Measurements from ENCODE around the gene LHFPL3.
"Not testable (repeated sequence)": the region's sequence is repeated elsewhere in the genome, so short reads cannot be mapped to it uniquely, and the experiment has no call there.

Gene LHFPL3

DNA sequence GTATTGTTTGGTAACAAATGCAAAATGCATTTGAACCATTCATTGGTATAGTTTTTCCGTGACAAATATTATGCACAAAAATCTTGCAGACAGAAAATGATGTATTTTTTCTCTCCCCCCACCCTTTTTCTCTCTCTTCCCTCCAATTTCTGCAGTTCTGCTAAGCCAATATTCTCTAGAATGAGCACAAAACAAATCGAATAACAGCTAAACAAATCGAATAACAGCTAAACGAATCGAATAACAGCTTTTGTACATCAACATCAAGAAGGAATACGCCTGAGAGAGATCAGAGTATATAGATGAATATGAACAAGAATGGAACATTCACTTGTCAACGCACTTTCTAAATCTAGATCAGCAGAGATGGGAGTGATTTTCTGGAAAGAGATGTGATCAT, 577.6 kb downstream of the LHFPL3 start:
- no peak for DNase-seq

DNA sequence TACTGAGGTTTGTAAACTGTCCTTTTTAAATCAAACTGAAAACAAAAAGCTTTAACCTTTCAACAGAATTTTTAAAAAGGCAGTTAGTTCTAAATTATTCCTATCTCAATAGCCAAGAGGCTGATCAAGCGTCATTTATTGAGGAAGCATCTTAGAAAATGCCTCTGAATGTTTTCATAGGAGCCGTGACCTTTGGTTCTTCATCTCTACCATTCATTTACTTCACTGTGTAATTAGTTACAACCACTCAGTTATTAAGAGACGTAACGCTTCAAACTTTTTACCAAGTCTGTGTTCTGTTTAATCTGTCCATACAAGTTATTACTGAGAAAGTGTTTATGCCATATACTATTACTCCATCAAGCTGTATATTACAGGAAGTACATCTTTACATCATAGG, 578.2 kb downstream of the LHFPL3 start:
- no peak for DNase-seq

DNA sequence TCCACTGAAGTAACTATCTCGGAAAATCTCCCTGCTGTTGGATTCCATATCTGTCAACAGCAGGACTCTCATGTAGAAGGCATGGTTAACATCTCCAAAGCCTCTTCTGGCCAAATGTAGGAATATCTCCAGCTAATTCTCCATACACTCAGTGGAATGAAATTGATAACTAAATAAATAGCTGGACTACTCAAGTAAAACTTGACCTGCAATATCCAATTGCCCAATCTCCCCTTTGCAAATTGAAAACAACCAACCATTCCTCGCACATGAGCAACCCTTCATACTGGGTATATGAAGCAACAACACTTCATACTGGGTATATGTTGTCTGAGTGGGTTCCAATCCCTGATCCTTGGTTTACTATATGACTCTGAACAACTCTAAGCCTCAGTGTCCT, 580.2 kb downstream of the LHFPL3 start:
- no peak for DNase-seq

DNA sequence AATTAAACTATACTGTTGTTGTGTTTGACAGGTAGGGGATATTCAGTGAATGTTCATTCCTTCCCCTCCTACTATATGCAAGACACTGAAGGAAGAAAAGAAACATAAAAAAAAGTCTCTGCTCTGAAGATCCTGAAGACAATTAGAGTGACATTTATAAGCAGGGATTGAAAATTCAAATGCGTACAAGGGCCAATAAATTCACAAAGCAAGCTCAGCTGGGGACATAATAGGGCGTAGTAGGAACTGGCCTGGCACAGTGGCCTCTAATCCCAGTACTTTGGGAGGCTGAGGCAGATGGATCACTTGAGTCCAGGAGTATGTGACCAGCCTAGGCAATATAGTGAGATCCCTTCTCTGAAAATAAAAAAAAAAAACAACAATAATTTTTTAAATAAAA, 580.7 kb downstream of the LHFPL3 start:
- no peak for DNase-seq

DNA sequence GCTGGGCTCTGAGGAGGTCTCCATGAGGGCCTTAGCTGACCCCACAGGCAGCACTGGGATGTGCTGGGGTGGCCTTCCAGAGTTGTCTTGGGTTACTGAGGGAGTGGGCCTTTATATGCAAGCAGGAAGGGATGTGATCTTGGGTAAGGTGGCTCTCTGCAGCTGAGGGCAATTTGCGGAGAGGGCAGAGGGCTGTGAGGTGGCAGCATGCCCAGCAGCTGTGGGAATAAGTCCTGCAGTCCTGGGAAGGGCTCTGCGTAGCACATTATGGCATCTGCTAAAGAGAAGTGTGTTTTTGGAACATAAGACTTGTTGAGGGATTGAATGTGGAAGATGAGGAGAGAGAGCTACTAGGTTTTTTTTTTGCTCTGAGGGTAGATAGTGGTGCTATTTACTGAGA, 586.0 kb downstream of the LHFPL3 start:
- no peak for DNase-seq

DNA sequence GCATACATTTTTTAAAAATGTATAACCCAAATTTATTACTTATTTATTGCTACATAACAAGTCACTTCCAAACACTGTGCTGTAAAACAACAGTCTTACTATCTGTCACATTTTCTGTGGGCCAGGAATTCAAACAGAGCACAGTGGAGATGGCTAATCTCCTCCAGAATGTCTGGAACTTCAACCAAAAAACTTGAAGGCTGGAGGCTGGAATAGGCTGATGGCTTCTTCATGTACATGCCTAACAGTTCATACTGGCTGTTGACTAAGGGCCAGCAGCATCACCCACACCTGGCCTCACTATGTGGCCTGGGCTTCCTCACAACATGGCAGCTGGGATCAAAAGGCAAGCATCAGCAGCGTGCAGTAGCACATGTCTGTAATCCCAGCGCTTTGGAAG, 593.2 kb downstream of the LHFPL3 start:
- no peak for DNase-seq

DNA sequence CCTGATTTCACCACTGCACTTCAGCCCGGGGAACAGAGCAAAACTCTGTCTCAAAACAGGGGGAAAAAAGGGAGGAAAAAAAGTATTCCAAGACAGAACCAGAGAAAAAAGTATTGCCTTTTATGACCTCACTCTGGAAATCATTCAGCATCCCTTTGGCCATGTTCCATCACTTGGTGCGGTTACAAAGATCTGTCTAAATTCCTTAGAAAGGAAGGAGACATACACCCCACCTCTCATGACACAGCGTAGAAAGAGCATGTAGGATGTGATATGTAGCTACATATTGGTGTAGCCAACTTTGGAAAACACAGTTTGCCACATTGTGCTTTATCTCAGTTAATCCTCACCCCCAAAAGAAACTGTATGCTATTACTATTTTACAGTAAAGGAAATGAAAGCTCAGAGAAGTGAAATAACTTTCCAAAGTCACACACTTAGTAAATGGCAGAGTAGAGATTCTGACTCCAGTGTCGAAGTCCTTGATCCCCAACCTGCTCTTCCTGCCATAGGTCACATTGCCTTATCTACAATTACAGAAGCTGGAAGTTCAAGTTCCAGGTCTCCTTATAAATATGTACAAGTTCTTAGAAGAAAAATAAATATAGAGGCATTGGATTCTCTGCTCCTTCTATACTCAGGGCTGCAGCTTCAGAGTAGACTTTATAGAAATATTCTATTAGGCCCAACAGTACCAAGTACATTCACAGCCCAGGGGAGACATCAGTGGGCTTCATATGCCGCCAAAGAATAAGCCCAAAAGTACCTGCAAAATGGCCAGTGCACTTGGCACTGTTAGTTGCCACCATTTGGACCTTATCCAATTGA, 594.0 kb downstream of the LHFPL3 start:
- DNase-seq, result no peak

DNA sequence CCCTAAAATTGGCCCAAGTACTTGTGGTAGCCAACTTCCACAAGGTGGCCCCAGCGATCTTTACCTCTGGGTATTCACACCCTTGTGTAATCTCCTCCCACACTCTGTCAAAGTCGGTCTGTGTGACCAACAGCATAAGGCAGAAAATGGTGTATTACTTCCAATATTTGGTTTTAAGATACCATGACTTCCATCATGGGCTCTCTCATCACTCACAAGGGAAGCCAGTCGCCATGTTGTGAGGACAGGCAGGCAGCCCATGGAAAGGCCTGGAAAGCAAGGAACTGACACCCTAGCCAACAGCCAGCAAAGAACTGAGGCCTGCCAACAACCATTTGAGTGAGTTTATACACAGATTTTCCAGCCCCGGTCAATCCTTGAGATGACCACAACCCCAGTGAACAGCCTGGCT, 594.6 kb downstream of the LHFPL3 start:
- peak; percentile 60 for DNase-seq

DNA sequence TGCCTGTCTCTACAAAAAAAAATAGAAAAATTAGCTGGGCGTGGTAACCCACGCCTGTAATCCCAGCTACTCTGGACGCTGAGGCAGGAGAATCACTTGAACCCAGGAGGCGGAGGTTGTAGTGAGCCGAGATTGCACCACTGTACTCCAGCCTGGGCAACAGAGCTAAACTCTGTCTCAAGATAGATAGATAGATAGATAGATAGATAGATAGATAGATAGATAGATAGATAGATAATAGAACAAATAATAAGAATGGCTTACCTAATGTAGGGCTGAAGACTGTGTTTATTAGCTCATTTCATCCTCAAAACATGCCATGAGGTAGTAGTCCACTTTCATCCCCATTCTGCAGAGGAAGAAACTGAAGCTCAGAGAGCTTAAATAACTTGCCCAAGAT, 597.8 kb downstream of the LHFPL3 start:
- not testable (repeated sequence) for DNase-seq

DNA sequence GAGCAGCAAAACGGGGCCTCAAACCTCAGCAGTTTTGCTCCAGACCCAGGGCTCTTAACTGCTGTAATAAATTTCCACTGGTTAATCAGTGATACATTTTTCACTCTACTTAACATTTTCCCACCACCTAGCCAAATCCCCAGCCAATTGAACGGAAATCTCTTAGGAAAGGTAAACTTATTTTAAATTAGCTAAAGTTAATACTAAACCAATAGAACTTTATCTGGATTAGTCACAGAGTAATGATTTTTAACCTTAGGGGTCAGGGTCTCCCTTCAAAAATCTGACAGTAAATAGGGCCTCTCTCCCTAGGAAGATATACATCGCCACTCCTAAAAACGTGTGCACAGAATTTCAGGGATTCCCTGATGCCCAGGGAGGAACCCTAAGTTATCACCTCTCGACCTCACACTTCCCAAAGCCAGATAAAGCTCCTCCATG, 598.2 kb downstream of the LHFPL3 start:
- no peak for DNase-seq

DNA sequence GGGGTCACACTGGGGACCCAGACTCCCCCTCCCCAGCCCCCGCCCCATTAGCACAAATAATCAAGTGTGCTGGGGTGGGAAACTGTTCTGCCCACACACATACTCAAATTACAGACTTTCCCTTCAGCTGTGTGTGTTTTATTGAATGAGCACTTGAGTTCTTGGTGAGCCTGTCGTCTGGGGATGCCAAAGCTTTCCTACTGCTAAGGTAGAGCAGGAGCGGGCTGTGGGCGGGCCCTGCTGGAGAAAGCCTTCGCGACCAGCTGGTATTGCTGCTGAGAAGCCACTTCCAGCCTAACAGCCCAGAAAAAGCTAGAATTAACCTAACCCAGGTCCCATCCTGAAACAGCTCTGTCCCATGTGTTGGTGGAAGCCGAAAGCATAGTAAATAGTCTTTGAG, 598.7 kb downstream of the LHFPL3 start:
- no peak for DNase-seq

DNA sequence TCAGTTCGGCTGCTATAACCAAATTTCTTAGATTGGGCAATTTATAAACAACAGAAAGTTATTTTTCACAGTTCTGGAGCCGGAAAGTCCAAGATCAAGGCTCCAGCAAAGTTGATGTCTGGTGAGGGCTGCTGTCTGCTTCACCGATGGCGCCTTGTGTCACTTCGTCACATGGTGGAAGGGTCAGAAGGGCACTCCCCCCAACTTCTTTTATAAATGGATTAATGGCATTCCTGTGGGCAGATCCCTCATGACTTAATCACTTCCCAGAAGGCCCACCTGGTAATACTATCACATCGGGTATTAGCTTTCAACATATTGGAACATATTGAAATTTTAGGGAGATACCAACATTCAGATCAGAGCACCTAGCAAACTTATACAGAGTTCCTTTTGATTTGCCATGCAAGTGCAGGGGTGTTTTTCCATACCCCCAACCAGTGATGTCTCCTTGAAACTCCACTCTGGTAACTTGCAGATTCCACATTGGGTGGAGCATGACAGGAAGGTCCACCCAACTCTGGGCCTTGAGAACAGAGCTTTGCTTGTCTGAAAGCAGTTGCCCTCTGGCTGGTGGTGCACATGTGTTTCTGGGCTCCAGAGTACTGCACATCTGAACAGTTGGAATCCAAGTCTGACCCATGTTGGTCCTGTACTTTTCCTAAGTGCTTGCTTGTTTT, 600.5 kb downstream of the LHFPL3 start:
- no peak for DNase-seq

DNA sequence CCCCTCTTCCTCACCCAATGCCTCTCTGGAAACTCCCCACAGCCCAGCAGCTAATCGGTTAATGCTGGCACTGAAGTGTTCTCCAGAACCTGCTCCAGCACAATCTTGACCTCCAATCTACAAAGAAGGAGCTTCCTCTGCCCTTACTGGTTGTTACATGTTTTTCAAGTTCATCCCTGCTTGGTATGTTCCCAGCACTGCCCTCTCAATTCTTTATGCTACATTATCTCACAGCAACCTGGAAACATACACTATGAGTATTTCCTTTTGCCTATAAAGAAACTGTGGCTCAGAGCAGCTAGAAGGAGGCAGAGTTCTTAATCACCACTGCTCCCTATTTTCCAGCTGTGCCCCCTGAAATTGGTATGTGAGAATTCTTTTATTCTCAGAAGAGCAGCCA, 601.5 kb downstream of the LHFPL3 start:
- DNase-seq, result no peak

DNA sequence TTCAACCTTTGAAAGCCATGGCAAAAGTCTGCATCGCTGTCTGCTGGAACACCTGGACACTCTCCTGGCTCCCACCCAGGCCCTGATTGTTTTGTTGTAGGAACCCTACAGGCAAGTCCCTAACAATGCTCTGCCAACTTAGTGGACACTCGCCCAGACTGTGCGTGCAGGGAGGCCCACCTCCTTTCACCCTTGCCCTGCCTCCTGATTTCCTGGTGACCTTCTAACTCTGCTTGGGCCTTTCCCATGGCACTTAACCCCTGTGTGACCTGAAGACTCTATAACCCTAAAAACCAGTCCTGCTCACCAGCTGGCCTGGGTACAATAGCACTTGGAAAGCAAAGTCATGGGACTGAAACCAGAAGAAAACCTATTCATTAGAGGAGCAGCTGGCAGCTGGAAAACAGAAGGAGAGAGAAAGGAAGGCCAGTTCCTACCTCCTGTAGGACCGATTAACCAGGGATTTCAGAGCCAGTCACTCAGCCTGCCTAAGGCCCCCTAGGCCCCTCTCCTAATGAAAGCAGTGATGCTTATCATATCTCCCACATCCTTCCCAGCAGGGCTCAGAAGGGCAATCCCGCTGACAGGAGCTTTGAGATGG, 602.9 kb downstream of the LHFPL3 start:
- no peak for DNase-seq

DNA sequence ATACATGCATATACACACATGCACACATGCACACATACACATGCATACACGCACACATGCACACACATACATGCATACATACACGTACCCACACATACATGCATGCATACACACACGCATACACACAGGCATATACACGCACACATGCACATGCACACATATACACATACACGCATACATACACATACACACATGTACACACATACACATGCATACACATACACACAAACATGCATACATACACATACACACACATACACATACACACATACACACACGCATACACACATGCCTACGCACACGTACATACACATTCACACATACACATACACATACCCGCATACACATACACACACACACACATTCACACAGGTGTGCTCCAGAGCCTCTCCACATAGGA, 604.6 kb downstream of the LHFPL3 start:
- DNase-seq, result no peak

DNA sequence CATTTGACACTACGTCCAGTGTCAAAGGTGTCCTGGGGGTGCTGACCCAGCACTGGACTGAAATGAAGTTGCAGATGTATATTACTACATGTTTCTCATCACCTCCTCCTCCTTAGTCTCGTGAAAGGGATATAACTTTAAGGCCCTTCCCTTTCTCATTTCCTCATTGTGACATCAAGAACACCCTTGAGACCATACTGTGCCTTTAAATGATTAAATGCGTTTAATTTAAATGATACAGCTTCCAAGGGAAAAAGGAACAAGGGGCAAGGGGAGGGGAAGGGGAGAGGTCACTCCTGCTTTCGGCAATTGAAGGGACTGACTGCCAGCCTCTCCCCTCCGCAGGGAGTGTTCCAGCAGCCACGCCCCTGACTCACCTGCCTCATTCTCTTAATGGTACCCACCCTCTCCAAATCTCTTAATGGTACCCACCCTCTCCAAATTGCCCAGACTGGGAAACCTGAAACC, 605.2 kb downstream of the LHFPL3 start:
- DNase-seq, result peak; percentile 11

DNA sequence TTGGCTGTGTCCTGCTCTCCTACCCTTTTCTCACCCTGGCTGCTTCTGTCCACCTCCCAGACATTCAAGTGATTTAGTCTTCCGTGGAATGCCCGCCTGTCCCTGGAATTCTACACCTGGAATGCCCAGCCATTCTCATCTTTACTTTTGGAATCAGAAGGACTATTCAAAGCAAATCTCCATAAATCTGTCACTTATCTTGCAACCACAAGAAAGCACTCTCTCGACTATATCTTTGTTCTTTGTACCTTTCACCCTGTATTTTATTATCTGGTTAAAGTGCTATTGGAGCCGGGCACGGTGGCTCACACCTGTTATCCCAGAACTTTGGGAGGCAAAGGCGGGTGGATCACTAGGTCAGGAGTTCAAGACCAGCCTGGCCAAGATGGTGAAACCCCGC, 606.3 kb downstream of the LHFPL3 start:
- DNase-seq, result no peak

DNA sequence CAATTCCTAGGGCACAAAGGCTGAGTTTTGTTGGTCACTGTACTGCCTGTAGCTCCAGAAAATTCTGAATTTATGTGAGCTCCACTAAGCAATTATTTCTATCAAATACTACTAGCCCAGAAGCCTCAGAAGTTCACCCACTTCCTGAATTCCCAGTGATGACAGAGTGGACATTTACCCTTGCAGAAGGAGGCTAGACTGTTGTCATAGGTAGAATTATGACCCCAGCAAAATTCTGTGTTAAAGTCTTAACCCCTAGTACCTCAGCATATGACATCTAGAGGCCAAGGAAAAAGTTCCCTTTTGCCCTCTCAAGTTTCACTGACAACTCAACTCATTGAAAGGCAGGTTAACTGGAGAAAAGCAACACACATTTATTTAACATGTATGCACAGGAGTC, 606.9 kb downstream of the LHFPL3 start:
- DNase-seq, result no peak

DNA sequence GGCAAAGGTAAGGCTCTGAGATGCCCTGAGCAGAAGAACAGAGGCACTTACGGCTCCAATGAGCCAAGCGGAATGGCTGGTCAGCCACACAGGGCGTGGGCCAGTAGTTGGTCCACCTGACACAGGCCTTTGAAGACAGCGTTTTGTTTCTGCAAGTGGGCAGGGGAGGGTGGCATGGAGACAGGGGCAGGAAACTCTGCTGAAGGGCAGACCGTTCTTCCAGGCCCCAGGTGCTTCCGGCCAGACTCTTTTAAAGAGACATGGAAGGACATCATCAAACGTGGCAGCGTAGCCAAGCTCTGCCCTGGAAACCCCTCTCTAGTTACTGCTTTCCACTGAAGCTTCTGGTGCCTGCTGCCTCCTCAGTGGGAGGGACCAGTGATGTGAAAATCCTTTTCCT, 608.1 kb downstream of the LHFPL3 start:
- DNase-seq, result no peak

DNA sequence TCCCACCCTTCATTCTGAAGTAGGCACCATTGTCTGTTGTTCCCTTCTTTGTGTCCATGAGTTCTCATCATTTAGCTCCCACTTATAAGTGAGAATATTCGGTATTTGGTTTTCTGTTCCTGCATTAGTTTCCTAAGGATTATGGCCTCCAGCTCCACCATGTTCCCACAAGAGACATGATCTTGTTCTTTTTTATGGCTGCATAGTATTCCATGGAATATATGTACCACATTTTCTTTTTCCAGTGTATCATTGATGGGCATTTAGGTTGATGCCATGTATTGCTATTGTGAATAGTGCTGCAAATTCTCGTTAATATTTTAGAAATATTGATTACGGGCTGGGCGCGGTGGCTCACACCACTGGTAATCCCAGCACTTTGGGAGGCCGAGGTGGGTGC, 609.1 kb downstream of the LHFPL3 start:
- not testable (repeated sequence) for DNase-seq

DNA sequence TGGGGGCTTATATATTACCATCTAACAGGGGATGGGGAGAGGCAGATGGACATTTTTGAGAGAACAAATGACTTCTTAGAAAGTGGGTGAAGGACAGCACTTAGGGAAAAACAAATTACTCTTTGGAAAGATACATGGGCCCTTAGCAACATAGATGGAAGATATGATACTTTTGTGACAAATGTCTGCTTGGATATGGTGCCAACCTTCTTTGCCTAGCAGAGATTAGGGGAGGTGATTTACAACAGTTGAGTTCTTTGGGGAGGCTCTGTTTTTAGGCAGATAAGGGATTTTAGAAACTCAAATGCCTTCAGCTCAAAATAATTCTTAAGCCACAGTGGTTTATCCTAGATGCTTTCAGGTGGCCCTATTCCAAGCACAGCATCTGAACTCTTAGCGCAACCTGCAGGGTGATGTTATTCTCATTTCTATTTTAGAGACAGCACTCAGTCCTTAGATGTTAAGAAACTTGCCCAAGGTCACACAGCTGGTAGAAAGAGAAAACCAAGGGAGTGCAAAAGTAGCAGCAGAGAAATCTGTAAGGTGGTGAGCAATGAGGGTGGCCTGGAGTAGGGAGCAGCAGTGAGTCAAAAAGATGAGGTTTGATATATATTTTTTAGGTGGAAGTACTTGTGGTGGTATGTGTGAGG, 610.5 kb downstream of the LHFPL3 start:
- DNase-seq, result no peak

DNA sequence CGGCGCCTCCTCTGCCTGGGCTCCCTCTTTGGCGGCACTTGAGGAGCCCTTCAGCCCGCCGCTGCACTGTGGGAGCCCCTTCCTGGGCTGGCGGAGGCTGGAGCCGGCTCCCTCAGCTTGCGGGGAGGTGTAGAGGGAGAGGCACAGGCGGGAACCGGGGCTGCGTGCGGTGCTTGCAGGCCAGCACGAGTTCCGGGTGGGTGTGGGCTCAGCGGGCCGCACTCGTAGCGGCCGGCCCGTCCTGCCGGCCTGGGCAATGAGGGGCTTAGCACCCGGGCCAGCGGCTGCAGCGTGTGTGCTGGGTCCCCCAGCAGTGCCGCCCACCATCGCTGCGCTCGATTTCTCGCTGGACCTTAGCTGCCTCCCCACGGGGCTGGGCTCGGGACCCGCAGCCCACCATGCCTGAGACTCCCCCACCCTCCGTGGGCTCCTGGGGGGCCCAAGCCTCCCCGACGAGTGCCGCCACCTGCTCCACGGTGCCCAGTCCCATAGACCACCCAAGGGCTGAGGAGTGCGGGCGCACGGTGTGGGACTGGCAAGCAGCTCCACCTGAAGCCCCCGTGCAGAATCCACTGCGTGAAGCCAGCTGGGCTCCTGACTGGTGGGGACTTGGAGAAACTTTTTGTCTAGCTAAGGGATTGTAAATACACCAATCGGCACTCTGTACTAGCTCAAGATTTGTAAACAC, 611.8 kb downstream of the LHFPL3 start:
- DNase-seq, result no peak

Measured in NCI-H748 treated with DMSO at 0.1 percent for 48 hours (cell line).